Activated CD8-positive, alpha-beta memory T cell treated with anti-CD3 and anti-CD28 coated beads, Interleukin-2, amount 50 U/mL, for 24 hours (primary cell): ENCODE measurements around the gene SORCS3.

Experiments used
- DNase-seq: peaks from one replicate; pipeline ENCODE4 v3.0.0-alpha.2; 2020; ENCODE audit errors: extremely low read depth

SORCS3 gene

DNA sequence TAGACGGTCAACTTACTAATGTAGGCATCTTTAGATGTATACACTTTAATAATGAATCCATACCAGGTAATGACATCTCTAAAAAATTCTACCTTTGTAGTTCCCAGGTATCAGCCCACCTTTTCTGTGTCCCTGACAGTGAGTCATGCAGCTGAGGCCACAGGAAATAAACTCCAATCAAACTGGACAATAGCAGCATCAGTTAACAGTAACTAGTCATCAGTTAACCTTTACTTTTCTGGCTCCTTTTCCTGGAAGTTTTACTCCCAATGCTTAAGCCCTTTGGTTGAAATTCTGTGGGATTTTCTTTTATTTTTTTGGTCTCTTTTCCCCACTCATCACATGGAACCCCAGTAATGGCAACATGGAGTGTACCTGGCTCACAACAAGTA lies 617.6 kb downstream of the SORCS3 start:
- no peak for DNase-seq

- no peak for DNase-seq
These were observed 618.1 kb downstream of the SORCS3 start for GRCh38 chr10:105259201-105259600.

GRCh38 chr10:105262666-105263065 lies 621.6 kb downstream of the SORCS3 start:
- no peak for DNase-seq

- DNase-seq: no peak
These were observed 626.0 kb downstream of the SORCS3 start for GRCh38 chr10:105266966-105267539.

GRCh38 chr10:105268961-105269360 lies 627.9 kb downstream of the SORCS3 start:
- DNase-seq: no peak

DNA sequence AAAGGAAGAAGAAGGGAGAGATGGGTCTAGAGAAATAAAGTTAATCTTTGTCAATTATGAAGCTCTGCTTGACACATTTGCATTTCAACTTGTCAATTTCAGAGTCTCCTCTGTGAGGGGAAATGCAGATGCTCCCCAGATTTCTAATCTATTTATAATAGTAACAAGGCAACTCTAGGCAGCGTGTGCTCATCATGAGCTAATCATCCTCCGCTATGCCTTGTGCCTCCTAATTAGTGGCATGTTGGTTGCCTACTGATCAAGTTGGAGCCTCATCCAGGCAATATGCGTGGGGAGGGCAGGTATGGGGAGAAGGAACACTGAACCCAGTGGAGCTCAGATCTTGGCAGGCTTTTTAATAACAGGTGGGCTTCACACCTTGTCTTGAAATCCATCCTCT lies 628.6 kb downstream of the SORCS3 start:
- no peak for DNase-seq

DNA sequence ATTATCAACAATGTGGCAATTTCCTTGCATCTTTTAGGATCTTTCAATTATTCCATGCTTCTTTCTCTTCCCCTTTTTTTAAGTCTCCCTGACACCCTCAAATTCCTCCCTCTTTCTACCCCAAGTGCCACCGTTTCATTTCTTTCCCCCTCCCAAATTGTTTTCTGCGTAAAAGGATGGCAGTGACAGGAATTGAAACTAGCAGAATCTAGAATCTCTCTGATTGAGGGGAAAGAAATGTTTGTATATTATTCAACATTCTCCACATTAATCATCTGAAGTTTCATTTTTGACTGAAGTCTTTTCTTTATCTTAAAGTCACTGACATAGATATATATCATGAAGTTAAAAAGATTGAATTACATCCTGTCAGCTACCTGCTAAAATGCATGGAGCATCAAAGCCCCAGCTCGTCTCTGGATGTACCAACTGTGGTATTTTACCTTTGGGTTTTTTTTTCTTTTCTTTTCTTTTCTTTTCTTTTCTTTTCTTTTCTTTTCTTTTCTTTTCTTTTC lies 633.5 kb downstream of the SORCS3 start:
- DNase-seq: no peak

- no peak for DNase-seq
These were observed 637.3 kb downstream of the SORCS3 start for GRCh38 chr10:105278439-105278838.

GRCh38 chr10:105279101-105279500 lies 638.0 kb downstream of the SORCS3 start:
- no peak for DNase-seq

GRCh38 chr10:105280895-105281294 lies 639.8 kb downstream of the SORCS3 start:
- DNase-seq: no peak

- DNase-seq: no peak
These were observed 643.6 kb downstream of the SORCS3 start for GRCh38 chr10:105284476-105285215.

- no peak for DNase-seq
These were observed 646.9 kb downstream of the SORCS3 start for GRCh38 chr10:105288026-105288425.

- DNase-seq: no peak
These were observed 647.5 kb downstream of the SORCS3 start for GRCh38 chr10:105288613-105289012.

DNA sequence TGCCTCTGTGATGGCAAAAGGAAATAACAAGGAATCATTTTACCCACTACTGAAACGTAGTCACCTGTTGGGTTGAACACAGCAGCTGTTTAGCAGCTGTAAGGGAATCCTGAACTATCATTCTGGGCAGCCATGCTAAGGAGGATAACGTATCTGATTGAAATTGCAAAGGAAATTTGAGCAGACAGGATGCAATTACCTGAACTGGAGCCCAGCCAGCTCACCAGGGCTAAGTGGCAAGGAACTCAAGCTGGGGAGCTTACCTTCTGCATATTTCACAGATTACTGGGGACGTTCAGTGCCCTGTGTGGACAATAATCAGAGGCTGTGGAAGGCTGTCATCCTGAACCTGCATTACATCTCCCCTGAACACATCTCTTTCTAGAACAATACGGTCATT lies 650.5 kb downstream of the SORCS3 start:
- DNase-seq: no peak

DNA sequence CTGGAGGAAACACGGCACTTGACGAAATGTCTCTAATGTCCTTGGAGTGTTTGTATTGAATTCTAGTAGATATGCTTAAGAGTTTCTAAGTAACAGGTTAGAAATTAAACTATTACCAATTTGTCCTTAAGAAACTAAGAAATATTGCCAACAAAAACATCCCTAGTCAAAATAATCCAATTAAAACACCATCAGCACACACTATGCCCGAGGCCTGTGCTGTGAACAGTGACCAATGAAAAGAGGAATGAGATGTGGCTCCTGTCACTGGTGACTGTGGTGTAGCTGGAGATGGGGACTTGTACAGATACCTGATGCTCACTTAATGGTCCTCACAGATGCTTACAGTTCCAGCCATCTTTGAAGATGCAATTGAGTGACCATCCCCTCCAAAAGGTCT lies 651.1 kb downstream of the SORCS3 start:
- DNase-seq: no peak
